Fibroblast of skin of scalp (primary cell): Measurements from ENCODE around the gene UBQLN1.
A peak's percentile ranks its signal among the peaks of the same experiment; 100 is the strongest.

Experiments
- DNase-seq: peaks from one replicate; pipeline ENCODE4 v3.0.0-alpha.2; 2013

The UBQLN1 gene

DNA sequence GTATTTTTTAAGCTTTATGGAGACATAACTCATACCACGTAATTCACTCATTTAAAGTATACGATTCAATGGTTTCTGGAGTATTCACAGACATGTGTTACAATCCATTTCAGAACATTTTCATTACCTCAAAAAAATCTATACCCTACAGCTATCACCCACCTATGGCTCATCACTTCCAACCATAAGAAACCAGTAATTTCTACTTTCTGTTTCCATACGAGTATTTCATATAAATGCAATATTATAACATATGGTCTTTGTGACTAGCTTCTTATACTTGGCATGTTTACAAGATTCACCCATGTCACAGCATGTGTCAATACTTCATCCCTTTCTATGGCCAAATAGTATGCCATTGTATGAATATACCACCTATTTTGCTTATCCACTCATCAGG is 18.8 kb downstream of the UBQLN1 start:
- DNase-seq, result no peak

DNA sequence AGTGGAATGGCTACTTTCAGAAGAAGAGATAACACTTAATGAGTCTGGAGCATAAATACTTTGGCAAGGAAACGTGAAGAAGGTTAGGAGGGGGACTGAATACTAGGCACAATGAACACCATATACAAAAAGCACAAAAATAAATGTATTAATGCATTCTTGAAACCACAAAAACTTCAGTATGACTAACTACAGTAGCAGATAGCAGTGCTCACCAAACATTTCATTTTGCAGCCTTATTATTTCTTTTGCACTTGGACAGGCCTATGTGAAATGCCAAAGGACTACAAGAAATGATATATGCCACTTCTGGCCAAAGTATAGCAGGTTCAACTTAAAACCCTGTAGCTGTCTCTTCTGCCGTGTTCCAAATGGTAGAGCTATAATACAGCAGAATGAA is 26.3 kb downstream of the UBQLN1 start:
- no peak for DNase-seq

DNA sequence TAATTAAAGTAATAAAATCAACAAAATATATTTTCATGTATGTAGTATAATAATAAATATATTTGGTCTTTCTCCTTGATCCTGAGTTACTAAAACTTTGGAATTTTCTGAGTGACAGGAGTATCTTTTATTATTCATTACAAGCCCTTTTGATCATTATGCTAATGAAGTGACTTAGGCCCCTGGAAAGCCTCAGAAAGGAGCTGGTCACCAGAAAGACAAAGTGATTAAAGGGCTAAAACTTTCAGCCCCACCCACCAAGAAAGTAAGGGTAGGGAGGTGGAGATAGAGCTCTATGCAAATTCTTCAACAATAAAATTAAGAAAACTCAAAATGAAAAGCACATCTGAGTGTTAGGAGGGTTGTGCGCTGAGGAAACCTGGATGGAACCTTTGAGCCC is 27.5 kb downstream of the UBQLN1 start:
- no peak for DNase-seq

DNA sequence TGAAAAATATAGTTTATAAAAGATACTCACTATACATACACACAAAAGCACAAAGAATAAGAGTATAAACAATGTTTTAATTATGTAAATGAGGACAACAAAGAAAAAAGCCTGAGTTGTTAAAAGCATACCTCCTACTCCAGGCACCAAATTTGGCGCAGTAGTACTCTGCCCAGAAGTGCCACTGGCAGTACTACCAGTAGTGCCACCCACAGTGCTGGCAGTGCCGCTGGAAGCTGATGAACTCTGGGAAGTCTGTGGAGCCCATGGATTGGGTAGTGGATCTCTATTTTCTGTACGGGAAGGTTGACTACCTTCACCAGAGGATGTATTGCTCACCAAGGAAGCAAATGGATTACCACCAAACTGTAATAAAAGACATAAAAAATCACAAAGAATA is 30.2 kb downstream of the UBQLN1 start:
- DNase-seq, result no peak

DNA sequence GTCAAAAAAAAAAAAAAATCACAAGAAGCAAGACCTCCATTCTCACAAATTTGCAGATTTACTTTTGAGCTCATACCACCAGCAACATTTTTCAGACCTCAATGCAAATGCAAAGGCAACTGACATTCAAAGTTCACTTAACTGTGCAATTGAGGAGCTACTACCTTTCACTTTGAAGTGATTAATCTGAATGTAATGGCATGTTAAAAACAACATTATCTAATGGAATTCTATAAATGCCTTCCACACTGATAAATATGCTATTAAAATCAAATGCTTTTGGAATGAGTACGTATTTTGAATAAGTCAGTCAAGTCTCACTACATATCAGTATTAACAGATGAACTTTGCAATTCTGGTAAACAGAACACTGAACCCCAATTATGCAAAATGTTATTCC is 32.3 kb downstream of the UBQLN1 start:
- no peak for DNase-seq

DNA sequence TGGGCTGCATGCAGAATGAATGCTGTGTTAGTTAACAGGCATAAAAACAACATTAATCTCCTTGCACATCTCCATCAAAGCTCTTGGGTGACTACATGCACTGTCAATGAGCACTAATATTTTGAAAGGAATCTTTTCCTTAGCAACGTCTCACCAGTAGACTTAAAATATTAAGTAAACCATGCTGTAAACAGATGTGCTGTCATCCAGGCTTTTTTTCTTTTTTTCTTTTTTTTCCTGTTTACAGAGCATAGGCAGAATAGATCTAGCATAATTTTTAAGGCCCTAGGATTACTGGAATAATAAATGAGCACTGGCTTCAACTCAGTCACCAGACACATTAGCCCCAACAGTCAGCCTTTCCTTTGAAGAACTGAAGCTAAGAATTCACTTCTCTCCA is 36.3 kb downstream of the UBQLN1 start:
- DNase-seq, result no peak

DNA sequence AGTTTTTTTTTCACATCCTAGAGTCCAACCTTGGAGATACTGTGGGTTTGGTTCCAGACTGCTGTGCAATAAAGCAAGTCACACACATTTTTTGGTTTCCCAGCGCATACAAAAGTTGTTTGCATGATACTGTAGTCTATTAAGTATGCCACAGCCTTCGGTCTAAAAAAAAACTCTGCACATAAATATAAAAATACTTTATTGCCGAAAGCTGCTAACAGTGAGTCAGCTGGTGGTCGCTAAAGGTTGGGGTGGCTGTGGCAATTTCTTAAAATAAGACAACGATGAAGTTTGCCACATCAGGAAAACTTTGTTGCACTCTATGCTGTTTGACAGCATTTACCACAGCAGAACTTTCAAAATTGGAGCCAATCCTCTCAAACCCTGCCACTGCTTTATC is 37.4 kb downstream of the UBQLN1 start:
- peak; percentile 7 for DNase-seq

DNA sequence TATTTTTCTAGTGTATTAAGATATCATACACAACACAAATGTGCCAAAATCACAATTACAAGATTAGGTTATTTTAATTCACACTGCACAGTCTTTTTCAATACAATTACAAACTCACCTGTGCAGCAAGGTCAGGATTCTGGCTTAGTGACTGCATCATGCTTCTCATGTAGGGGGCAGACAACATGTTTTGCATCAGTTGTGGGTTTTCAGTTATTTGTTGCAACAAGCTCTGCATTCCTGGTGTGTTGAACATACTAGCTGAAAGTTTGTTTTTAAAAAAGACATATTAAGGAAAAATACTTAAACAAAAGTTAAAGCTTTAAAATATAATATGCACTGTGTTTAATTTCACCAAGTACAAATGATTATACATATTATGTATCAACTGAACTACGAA is 38.7 kb downstream of the UBQLN1 start:
- DNase-seq, result peak; percentile 12

DNA sequence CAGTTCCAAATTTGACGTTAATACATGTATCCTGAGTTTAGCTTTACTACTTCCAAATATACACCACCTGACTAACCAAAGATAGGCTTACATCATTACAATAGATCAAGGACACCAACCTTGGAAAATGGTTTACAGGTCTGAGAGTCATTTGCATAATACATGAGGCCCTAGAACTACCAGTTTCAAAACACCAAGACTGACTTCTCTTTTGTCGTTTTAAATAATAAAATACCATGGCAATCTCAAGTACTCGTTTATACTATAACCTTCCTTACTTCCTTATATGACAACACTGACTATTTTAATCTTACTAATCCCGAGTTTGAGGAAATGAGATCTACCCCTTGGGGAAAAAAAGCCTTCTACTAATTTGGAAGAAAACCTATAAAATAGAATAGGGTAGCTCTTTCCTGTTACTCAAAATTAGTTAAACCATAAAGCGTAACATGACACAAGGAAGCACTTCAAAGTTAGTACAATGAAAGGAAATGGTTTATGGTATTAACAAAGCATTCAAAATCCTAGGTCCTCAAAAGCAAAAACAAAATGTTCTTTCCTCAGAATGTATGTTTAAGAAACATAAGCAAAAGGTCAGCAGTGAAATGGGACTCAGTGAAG is 42.1 kb downstream of the UBQLN1 start:
- no peak for DNase-seq

DNA sequence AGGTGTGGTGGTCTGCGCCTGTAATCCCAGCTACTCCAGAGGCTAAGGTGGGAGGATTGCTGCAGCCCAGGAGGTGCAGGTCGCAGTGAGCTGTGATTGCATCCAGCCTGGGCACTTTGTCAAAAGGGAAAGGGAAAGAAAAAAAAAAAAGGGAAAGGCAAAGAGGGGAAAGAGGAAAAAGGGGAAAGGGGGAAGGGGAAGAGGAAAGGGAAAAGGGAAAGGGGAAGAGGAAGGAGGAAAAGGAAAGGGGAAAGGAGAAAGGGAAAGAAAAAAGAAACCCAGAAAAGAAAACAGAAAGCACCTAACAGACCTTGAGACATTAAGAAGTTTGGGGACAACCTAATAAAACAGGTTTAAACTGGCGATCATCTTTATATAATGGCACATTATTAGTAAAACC is 44.8 kb downstream of the UBQLN1 start:
- DNase-seq, result no peak

DNA sequence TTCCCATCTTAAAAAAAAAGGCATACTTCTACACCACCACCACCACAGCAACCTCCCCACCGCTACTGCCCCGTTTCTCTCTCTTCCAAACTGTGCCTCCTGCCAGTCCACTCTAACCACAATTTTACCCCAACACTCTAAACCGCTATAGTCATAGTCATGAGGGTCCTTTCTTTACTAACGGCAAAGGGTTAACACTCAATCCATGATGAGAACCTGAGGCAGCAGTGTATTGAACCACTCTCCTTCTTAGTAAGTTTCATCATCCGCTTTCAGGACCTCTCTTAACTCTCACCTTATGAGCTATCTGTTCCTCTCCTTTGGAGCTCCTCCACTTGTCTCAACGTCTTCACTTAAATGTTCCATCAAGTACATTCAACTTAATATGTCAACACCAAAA is 50.8 kb downstream of the UBQLN1 start:
- no peak for DNase-seq

DNA sequence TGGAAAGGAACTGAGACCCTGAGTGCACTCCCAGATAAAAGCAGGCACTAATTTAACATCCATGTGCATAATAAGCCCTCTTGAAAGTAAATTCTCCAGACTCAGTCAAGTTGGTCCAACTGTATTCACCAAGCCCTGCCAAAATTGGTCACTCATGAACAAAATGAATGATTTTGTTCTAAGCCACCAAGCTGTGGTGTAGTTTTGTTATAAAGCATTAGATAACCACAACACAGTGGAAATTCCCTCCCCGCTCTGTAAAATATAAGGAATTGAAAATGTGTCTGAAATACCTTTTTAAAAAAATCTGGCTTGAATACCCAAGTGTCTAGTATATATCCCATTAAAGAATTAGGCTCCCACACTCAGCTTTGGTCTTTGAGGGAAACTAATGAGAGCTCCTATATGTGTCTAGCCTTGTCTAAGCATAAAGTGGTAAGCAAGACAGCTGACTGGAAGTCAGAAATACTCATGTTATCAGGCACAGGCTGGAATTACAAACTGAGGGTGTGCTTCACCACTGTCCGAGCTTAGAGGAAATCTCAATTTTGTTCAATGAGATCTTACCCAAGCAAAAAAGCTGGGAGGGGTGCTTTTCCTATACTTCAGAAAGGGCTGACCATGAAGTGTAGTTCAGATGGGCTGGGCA is 51.6 kb downstream of the UBQLN1 start:
- DNase-seq, result no peak

DNA sequence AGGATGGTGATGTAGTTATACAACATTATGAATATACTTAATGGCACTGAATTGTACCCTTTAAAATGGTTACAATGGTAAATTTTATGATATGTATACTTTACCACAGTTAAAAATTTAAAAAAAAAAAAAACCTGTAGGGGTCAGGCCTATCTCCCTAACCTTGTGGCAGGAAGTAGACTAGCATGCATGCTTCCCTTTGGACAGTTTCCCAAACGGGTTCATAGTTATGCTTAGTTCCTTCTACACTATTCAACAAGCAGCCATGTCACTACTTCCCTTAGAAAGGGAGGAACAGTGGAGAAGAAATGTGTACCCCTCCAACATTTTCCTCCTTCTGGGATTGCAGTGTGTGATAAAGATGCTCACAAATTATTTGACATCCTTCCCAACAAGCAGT is 52.3 kb downstream of the UBQLN1 start:
- no peak for DNase-seq

DNA sequence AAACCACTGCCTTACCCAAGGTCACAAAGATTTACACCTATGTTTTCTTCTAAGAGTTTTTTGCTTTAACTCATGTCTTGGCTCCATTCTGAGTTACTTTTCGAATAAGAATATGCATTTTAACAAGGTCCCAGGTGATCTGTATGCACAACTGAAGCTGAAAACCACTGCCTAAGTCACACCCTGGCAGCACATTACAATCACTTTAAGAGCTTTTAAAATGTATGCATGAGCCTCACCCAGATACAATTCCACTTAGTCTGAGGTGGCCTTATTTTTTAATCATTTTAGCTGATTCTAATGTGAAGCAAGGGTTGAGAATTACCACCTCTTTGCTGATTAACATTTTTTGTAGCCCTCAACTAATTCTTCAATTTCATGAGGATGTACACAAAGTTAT is 55.3 kb downstream of the UBQLN1 start:
- no peak for DNase-seq

DNA sequence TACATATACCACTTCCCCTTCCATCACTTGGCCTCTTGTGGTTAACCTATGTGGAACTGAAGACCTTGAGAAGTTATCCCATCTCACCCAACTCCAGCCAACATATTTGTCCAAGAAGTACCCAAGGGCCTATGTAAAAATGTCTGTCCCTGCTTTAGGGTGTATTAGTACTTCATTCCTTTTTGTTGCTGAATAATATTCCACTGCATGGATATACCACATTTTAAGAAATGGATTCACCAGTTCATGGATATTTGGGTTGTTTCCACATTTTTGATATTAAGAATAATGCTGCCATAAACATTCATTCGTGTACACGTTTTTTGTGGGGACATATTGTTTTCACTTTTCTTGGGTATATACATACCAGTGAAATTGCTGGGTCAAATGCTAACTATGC is 56.2 kb downstream of the UBQLN1 start:
- DNase-seq, result no peak

DNA sequence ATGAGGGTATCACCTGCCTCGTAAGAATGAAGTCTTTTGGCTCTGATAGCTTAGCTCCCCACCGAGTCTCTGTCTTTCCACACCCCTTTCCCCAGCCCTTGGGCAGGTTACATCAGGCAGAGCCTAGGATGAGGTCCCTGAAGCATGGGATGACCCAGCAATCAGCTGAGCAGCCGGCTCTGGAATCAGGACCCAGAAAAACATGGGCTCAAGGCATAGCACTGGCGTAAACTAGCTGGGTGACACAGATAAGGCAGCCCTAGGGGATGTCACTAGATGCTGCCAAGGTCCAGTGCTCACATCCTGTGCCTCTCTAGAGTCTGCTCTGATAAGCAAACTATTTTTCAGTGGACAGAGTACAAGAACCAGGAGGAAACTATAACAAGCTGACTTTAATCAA is 58.2 kb downstream of the UBQLN1 start:
- DNase-seq, result no peak

DNA sequence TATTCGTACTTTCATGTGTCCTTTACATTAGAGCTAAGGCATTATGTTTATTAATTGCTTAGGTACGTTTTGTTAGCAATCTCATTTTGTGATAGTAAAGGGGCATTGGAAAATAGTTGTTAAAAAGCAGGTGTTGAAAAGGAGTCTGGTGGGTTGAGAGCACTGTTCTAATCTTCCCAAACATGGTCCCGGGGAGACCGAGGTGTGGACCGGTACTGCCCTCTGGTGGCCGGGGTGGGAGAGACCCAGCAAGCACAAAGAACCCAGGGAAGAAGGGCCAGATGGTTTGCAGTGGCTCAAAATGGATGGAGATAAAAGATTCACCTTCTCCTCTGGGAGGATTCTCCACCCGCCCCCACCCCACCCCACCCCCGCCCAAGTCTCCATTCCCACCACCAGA is 58.7 kb downstream of the UBQLN1 start:
- peak; percentile 51 for DNase-seq

DNA sequence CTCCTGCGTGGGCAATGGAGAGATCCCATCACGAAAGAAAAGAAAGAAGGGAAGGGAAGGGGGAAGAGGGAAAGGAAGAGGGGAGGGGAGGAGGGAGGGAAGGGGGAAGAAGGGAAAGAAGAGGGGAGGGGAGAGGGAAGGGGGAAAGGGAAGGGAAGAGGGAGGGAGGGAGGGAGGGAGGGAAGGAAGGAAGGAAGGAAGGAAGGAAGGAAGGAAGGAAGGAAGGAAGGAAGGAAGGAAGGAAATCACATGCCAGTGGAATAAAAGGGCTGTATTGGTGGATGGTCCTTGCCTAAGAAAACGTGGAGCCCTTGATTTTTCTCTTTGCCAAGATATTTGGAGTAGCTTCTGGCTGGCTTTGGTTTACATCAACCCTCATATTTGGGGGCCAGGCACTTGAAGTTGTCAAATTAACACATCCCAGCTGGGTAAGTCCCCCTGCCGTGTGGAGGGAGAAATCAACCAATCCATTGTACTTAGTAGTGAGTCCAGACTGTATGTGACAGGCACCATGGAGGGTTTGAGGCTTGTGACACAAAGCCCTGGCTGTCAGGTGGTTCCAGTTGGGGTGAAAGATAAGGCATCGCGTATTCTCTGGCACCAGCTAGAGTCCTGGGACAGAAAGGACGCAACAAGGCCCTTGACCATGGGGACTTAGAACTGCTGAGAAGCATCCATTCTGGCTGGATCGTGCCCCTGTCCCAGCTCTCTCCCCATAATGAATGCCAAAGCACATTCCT is 61.1 kb downstream of the UBQLN1 start:
- DNase-seq, result no peak

DNA sequence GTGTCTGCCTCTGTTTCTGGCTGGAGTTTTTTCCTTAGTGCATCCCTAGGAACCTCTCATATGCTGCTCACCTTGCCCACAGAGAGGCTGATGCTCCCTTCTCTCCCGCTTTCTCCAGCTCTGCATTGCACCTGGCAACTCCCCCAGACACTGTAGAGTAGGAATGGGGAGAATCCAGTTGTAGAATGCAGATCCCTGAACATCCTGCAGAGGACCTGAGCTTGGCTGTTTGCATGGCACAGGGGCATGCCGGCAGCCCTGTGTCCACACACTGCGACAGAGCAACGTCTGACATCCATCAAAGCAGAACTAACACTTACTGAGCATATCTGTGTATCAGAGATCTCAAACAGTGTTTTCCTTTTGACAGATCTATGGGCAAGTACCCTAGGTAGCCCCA is 65.0 kb downstream of the UBQLN1 start:
- no peak for DNase-seq

DNA sequence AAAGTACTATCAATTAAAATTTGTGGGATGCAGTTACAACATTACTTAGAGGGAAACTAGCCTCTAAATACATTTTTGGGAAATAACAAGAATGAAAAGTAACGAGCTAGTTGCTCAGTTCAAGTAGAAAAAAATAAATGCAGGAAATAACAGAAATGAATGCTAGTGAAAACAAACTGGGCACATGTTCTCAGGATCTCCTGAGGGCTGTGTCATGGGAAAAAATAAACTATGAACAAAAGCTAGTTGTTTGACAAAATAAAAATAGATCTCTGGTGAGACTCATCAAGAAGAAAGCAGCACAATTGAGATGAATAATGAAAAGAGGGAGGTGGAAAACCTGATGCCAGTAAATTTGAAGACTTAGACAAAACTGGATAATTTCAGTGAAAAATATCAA is 68.5 kb downstream of the UBQLN1 start:
- no peak for DNase-seq

DNA sequence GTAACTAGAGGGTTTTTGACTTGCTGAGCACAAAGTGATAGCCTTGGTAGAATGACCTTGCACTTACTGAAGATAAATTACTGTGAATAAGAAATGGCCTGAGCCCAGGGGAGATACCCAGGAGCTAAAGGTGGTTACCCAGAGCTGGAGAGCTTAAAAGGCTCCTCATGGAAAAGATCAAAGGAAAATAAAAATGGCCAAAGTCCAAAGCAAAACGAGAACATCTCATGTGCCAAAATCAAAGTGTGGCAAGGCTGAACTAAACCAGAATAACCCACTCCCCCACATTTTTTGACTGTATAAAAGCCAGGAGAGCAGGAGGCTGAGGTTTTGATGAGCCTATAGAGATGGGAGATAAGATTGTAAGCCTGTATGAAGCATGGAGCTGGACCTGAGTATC is 70.4 kb downstream of the UBQLN1 start:
- no peak for DNase-seq

DNA sequence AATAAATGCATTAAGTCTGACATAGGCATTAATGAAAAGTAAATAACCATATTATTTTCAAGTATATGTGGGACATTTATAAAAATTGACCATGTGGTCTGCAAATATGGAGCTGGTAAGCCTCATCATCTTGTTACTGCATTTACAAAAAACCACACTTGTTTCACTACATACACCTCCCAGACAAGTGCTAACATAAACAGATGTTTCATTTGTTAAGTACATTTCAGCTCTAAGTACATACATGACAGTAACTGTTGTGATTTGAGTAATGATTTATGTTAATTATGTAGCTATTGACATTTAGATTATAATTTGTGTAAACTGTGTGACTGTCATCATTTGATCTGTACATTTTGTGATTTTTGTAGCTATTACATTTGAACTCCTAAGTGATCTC is 70.9 kb downstream of the UBQLN1 start:
- no peak for DNase-seq

DNA sequence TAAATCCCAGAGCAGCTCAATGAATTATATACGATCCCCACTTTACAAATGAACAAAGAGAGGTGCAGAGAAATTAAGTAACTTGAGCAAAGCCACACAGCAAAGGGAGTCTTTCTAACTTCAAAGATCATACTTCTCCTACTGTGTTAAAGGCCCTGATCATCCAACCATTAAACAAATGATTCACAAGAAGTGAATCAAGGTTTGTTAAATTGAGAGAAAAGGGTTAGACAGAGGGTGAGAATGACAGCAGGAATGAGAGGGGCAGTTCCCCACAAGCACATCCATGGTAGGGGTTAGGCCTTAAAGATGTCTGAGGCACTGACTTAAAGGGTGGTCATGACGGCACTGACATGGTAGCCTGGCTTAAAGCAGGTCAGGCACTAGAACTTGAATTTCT is 74.1 kb downstream of the UBQLN1 start:
- DNase-seq, result no peak

DNA sequence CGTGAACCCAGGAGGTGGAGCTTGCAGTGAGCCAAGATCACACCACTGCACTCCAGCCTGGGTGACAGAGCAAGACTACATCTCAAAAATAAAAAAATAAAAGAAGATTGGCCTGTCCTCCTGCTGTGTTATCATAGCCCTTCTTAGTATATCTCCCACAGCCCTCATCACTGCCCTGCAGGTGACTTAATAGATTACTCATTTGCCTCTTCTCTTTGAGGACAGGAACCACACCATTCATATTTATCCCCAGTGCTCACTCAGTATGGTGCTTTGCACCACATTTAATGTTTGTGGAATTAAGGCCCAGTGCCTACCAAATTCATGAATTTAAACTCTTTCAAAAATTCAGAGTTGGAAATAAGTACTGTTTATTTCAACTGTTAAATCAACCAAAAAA is 74.5 kb downstream of the UBQLN1 start:
- DNase-seq, result no peak
